Upper lobe of right lung (tissue), 1 donor: ENCODE data around the gene BAHCC1. TPM values are rescaled to one million over a fixed set of nuclear protein-coding genes. Genes with fewer than 3 reads are reported as not detected.
A peak's percentile ranks its signal among the peaks of the same experiment; 100 is the strongest.

Source experiments
- ATAC-seq: fragments of 200-7000 bp; cut with Tn5 transposase; one replicate; pipeline ENCODE4 v1.9.1; 2020; ENCODE audit warnings: mild to moderate bottlenecking, moderate library complexity
- DNase-seq: peaks from one replicate; pipeline ENCODE4 v3.0.0-alpha.2; 2020
- H3K27ac ChIP-seq: fragments of 200-600 bp; one replicate; pipeline ENCODE4 v1.8.0; 2022
- H3K27me3 ChIP-seq: fragments of 200-600 bp; one replicate; pipeline ENCODE4 v1.8.0; 2022; ENCODE audit warnings: mild to moderate bottlenecking
- H3K36me3 ChIP-seq: fragments of 200-600 bp; one replicate; pipeline ENCODE4 v1.8.0; 2022
- H3K4me1 ChIP-seq: fragments of 200-600 bp; one replicate; pipeline ENCODE4 v1.8.0; 2022
- H3K4me3 ChIP-seq: fragments of 200-600 bp; one replicate; pipeline ENCODE4 v1.8.0; 2022; ENCODE audit warnings: mild to moderate bottlenecking
- H3K9me3 ChIP-seq: fragments of 200-600 bp; one replicate; pipeline ENCODE4 v1.8.0; 2022
- CTCF ChIP-seq: fragments of 200-600 bp; IDR thresholded peaks from one replicate; pipeline ENCODE4 v1.8.0; 2022; ENCODE audit warnings: antibody characterized with exemption
- intact Hi-C: fragments of 100-400 bp; cut with DNase I; formaldehyde crosslinking; loops from one replicate; pipeline ENCODE4 v1.11.0; 2022
- total RNA-seq: library from RNA; stranded (reverse); fragmentation: NEBNext Ultra II Directional; extraction: Animal tissue kit (Norgen Biotek cat#: 25700); gene quantifications from one replicate; pipeline ENCODE4 v1.2.1, GENCODE V29; 2021
- donor health status: DM: no; HTN: yes; CAD: no; lungs with severe emphysema.

The BAHCC1 gene
- total RNA-seq, 1 donor from 2014 or later, result 23.3 TPM

GRCh38 chr17:81411305-81411704 is 16.0 kb downstream of the BAHCC1 start:
- no peaks in the 10 kb centered on the region for H3K36me3 ChIP-seq
- DNase-seq (no peak), ATAC-seq (no peak)
- TF ChIP-seq CTCF, result no peak
- peaks cover 17% of the 10 kb centered on the region for H3K4me1 ChIP-seq
- intact Hi-C loops, result no loop called here
- no peaks in the 10 kb centered on the region for H3K9me3 ChIP-seq
- H3K27me3 ChIP-seq, result no peaks in the 10 kb centered on the region
- no peak overlapping the region for H3K27ac ChIP-seq
- no peak overlapping the region for H3K4me3 ChIP-seq

- ATAC-seq (peak; percentile 3), DNase-seq (no peak)
- TF ChIP-seq CTCF, result no peak
- H3K4me3 ChIP-seq, result no peak overlapping the region
- no peaks in the 10 kb centered on the region for H3K36me3 ChIP-seq
- H3K27ac ChIP-seq, result no peak overlapping the region
- no peaks in the 10 kb centered on the region for H3K27me3 ChIP-seq
- no peaks in the 10 kb centered on the region for H3K9me3 ChIP-seq
- intact Hi-C loops, result no loop called here
- peaks cover 15% of the 10 kb centered on the region for H3K4me1 ChIP-seq
These were observed 17.3 kb downstream of the BAHCC1 start for GRCh38 chr17:81412490-81413093.

GRCh38 chr17:81413497-81414135 is 18.4 kb downstream of the BAHCC1 start:
- H3K36me3 ChIP-seq, result no peaks in the 10 kb centered on the region
- H3K27me3 ChIP-seq, result no peaks in the 10 kb centered on the region
- no peak for TF ChIP-seq CTCF
- no peak for ATAC-seq
- DNase-seq, result no peak
- no peak overlapping the region for H3K27ac ChIP-seq
- H3K9me3 ChIP-seq, result no peaks in the 10 kb centered on the region
- intact Hi-C loops, result no loop called here
- H3K4me3 ChIP-seq, result no peak overlapping the region
- peaks cover 22% of the 10 kb centered on the region for H3K4me1 ChIP-seq

GRCh38 chr17:81414756-81415516 is 19.7 kb downstream of the BAHCC1 start:
- no peaks in the 10 kb centered on the region for H3K36me3 ChIP-seq
- no peaks in the 10 kb centered on the region for H3K9me3 ChIP-seq
- no peak for TF ChIP-seq CTCF
- DNase-seq (no peak), ATAC-seq (no peak)
- H3K27ac ChIP-seq, result no peak overlapping the region
- no peak overlapping the region for H3K4me3 ChIP-seq
- peaks cover 31% of the 10 kb centered on the region for H3K4me1 ChIP-seq
- no peaks in the 10 kb centered on the region for H3K27me3 ChIP-seq
- intact Hi-C loops, result no loop called here

GRCh38 chr17:81415681-81416080 is 20.4 kb downstream of the BAHCC1 start:
- ATAC-seq, result no peak
- Histone ChIP-seq H3K27ac (no peak overlapping the region), H3K4me3 (no peak overlapping the region), H3K36me3 (no peaks in the 10 kb centered on the region), H3K4me1 (peaks cover 38% of the 10 kb centered on the region), H3K9me3 (no peaks in the 10 kb centered on the region), H3K27me3 (no peaks in the 10 kb centered on the region)
- DNase-seq, result no peak
- intact Hi-C loops, result no loop called here
- no peak for TF ChIP-seq CTCF
